WTC11 (cell line): ENCODE measurements around the gene CADM2. TPM values are rescaled to one million over a fixed set of nuclear protein-coding genes. Genes with fewer than 3 reads are reported as not detected.

Experiments
- ATAC-seq: fragments of 200-7000 bp; cut with Tn5 transposase; 2 replicates; pipeline ENCODE4 v1.10.0; 2021; ENCODE audit warnings: mild to moderate bottlenecking, moderate library complexity
- CTCF ChIA-PET: fragments of 300-600 bp; sonication (Branson Sonifier 250); formaldehyde crosslinking; loops from one replicate; lab custom pipeline; 2021; ENCODE audit warnings: antibody characterized with exemption; lab: Charles Lee
- POLR2A ChIA-PET: fragments of 350-600 bp; sonication (Branson Sonifier 250); formaldehyde crosslinking; loops from one replicate; lab custom pipeline; 2021; ENCODE audit warnings: antibody characterized with exemption; lab: Charles Lee
- DNase-seq: peaks from one replicate; pipeline ENCODE4 v3.0.0; 2021; ENCODE audit warnings: low spot score
- H3K27ac Mint-ChIP-seq: 2 replicates; pipeline ENCODE4 v1.8.0; 2021; ENCODE audit warnings: mixed read lengths
- H3K27me3 Mint-ChIP-seq: 2 replicates; pipeline ENCODE4 v1.8.0; 2021; ENCODE audit warnings: low read depth, mild to moderate bottlenecking, moderate library complexity, mixed read lengths
- H3K36me3 Mint-ChIP-seq: 2 replicates; pipeline ENCODE4 v1.8.0; 2021; ENCODE audit warnings: mixed read lengths
- H3K4me1 Mint-ChIP-seq: 2 replicates; pipeline ENCODE4 v1.8.0; 2022; ENCODE audit warnings: mixed read lengths
- H3K4me3 Mint-ChIP-seq: 2 replicates; pipeline ENCODE4 v1.8.0; 2021; ENCODE audit warnings: mild to moderate bottlenecking, moderate library complexity, mixed read lengths
- H3K9me3 Mint-ChIP-seq: 2 replicates; pipeline ENCODE4 v1.8.0; 2021; ENCODE audit warnings: mixed read lengths
- ATF2 ChIP-seq: sonication (generic); formaldehyde crosslinking; IDR thresholded peaks from 2 replicates; pipeline ENCODE4 v1.8.1; 2022; ENCODE audit warnings: low read depth, missing genetic modification reagents, borderline replicate concordance
- CREB1 ChIP-seq: sonication (generic); formaldehyde crosslinking; IDR thresholded peaks from 2 replicates; pipeline ENCODE4 v1.8.0; 2023; ENCODE audit warnings: mild to moderate bottlenecking, missing genetic modification reagents
- E2F1 ChIP-seq: sonication (generic); formaldehyde crosslinking; IDR thresholded peaks from 2 replicates; pipeline ENCODE4 v1.8.0; 2022; ENCODE audit warnings: mild to moderate bottlenecking, missing genetic modification reagents
- ESRRA ChIP-seq: sonication (generic); formaldehyde crosslinking; IDR thresholded peaks from 2 replicates; pipeline ENCODE4 v1.8.1; 2022; ENCODE audit warnings: mild to moderate bottlenecking, missing genetic modification reagents, borderline replicate concordance
- FOXP4 ChIP-seq: sonication (generic); formaldehyde crosslinking; IDR thresholded peaks from 2 replicates; pipeline ENCODE4 v1.8.0; 2022; ENCODE audit warnings: mild to moderate bottlenecking, missing genetic modification reagents
- GTF2I ChIP-seq: fragments of 250-450 bp; sonication (Bioruptor Pico); conservative IDR thresholded peaks from 2 replicates; pipeline ENCODE4 v1.4.0; 2021; ENCODE audit warnings: mild to moderate bottlenecking
- MAX ChIP-seq: sonication (generic); formaldehyde crosslinking; IDR thresholded peaks from 2 replicates; pipeline ENCODE4 v1.8.0; 2022; ENCODE audit warnings: mild to moderate bottlenecking, missing genetic modification reagents
- MXD4 ChIP-seq: fragments of 250-450 bp; sonication (Bioruptor Pico); IDR thresholded peaks from 2 replicates; pipeline ENCODE4 v1.8.0; 2021; ENCODE audit warnings: mild to moderate bottlenecking, moderate library complexity, borderline replicate concordance
- NFE2L1 ChIP-seq: sonication (generic); formaldehyde crosslinking; IDR thresholded peaks from 2 replicates; pipeline ENCODE4 v1.8.1; 2023; ENCODE audit warnings: missing genetic modification reagents
- NR2C2 ChIP-seq: sonication (generic); formaldehyde crosslinking; IDR thresholded peaks from 2 replicates; pipeline ENCODE4 v1.8.0; 2022; ENCODE audit warnings: mild to moderate bottlenecking, missing genetic modification reagents
- RORB ChIP-seq: fragments of 250-450 bp; sonication (Bioruptor Pico); IDR thresholded peaks from 2 replicates; pipeline ENCODE4 v1.9.0; 2021; ENCODE audit warnings: mild to moderate bottlenecking
- SP1 ChIP-seq: sonication (generic); formaldehyde crosslinking; conservative IDR thresholded peaks from 2 replicates; pipeline ENCODE4 v1.8.1; 2022; ENCODE audit warnings: missing genetic modification reagents
- TCF7 ChIP-seq: sonication (generic); formaldehyde crosslinking; IDR thresholded peaks from 2 replicates; pipeline ENCODE4 v1.8.0; 2022; ENCODE audit warnings: mild to moderate bottlenecking, low read depth, missing genetic modification reagents, moderate library complexity
- ZNF138 ChIP-seq: sonication (generic); formaldehyde crosslinking; conservative IDR thresholded peaks from 2 replicates; pipeline ENCODE4 v1.8.1; 2022; ENCODE audit warnings: mild to moderate bottlenecking, moderate library complexity, missing genetic modification reagents
- ZNF263 ChIP-seq: sonication (generic); formaldehyde crosslinking; IDR thresholded peaks from 2 replicates; pipeline ENCODE4 v1.8.1; 2022; ENCODE audit warnings: low read depth, mild to moderate bottlenecking, moderate library complexity, missing genetic modification reagents
- ZNF396 ChIP-seq: fragments of 250-450 bp; sonication (Bioruptor Pico); IDR thresholded peaks from 2 replicates; pipeline ENCODE4 v1.8.0; 2021; ENCODE audit warnings: mild to moderate bottlenecking, moderate library complexity, borderline replicate concordance
- total RNA-seq: library from RNA; stranded (reverse); gene quantifications from 3 replicates; pipeline ENCODE4 v1.2.3, GENCODE V29; 2021
- TF ChIP-seq, protein P1 (sequence below): sonication (generic); formaldehyde crosslinking; IDR thresholded peaks from 2 replicates; pipeline ENCODE4 v1.8.1; 2023; ENCODE audit warnings: mild to moderate bottlenecking, missing genetic modification reagents, moderate library complexity
- TF ChIP-seq, protein P2 (sequence below): sonication (generic); formaldehyde crosslinking; IDR thresholded peaks from 2 replicates; pipeline ENCODE4 v1.8.0; 2023; ENCODE audit warnings: missing genetic modification reagents, mild to moderate bottlenecking, borderline replicate concordance
- TF ChIP-seq, protein P3 (sequence below): sonication (generic); formaldehyde crosslinking; IDR thresholded peaks from 2 replicates; pipeline ENCODE4 v1.8.0; 2023; ENCODE audit warnings: mild to moderate bottlenecking, missing genetic modification reagents

The CADM2 gene
- total RNA-seq, 1 experiment from 2014 or later, result 18.8 TPM

- ChIA-PET CTCF (no interaction called here), POLR2A (no interaction called here)
- Mint-ChIP-seq H3K27me3 (no peaks in the 10 kb centered on the region), H3K4me3 (no peak overlapping the region), H3K27ac (no peak overlapping the region), H3K36me3 (no peaks in the 10 kb centered on the region), H3K9me3 (no peaks in the 10 kb centered on the region)
- no peak for ATAC-seq
- no peak for DNase-seq
- no peak for TF ChIP-seq FOXP4 (CRISPR knock-in tag)
- no peak for TF ChIP-seq MAX
- TF ChIP-seq RORB (CRISPR knock-in tag), result no peak
- no peak for TF ChIP-seq NR2C2 (CRISPR knock-in tag)
- no peak for TF ChIP-seq TCF7
- no peak for TF ChIP-seq NFE2L1
- TF ChIP-seq, protein P1, sequence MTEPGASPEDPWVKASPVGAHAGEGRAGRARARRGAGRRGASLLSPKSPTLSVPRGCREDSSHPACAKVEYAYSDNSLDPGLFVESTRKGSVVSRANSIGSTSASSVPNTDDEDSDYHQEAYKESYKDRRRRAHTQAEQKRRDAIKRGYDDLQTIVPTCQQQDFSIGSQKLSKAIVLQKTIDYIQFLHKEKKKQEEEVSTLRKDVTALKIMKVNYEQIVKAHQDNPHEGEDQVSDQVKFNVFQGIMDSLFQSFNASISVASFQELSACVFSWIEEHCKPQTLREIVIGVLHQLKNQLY (CRISPR knock-in tag), result no peak
- no peak for TF ChIP-seq ATF2 (CRISPR knock-in tag)
- no peak for TF ChIP-seq ZNF396 (CRISPR knock-in tag)
- no peak for TF ChIP-seq CREB1
- TF ChIP-seq E2F1 (CRISPR knock-in tag), result no peak
- no peak for TF ChIP-seq GTF2I (CRISPR knock-in tag)
- TF ChIP-seq SP1, result no peak
- TF ChIP-seq ESRRA (CRISPR knock-in tag), result no peak
- TF ChIP-seq MXD4, result no peak
- TF ChIP-seq, protein P2, sequence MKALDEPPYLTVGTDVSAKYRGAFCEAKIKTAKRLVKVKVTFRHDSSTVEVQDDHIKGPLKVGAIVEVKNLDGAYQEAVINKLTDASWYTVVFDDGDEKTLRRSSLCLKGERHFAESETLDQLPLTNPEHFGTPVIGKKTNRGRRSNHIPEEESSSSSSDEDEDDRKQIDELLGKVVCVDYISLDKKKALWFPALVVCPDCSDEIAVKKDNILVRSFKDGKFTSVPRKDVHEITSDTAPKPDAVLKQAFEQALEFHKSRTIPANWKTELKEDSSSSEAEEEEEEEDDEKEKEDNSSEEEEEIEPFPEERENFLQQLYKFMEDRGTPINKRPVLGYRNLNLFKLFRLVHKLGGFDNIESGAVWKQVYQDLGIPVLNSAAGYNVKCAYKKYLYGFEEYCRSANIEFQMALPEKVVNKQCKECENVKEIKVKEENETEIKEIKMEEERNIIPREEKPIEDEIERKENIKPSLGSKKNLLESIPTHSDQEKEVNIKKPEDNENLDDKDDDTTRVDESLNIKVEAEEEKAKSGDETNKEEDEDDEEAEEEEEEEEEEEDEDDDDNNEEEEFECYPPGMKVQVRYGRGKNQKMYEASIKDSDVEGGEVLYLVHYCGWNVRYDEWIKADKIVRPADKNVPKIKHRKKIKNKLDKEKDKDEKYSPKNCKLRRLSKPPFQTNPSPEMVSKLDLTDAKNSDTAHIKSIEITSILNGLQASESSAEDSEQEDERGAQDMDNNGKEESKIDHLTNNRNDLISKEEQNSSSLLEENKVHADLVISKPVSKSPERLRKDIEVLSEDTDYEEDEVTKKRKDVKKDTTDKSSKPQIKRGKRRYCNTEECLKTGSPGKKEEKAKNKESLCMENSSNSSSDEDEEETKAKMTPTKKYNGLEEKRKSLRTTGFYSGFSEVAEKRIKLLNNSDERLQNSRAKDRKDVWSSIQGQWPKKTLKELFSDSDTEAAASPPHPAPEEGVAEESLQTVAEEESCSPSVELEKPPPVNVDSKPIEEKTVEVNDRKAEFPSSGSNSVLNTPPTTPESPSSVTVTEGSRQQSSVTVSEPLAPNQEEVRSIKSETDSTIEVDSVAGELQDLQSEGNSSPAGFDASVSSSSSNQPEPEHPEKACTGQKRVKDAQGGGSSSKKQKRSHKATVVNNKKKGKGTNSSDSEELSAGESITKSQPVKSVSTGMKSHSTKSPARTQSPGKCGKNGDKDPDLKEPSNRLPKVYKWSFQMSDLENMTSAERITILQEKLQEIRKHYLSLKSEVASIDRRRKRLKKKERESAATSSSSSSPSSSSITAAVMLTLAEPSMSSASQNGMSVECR (CRISPR knock-in tag), result no peak
- TF ChIP-seq ZNF263 (CRISPR knock-in tag), result no peak
- TF ChIP-seq, protein P3, sequence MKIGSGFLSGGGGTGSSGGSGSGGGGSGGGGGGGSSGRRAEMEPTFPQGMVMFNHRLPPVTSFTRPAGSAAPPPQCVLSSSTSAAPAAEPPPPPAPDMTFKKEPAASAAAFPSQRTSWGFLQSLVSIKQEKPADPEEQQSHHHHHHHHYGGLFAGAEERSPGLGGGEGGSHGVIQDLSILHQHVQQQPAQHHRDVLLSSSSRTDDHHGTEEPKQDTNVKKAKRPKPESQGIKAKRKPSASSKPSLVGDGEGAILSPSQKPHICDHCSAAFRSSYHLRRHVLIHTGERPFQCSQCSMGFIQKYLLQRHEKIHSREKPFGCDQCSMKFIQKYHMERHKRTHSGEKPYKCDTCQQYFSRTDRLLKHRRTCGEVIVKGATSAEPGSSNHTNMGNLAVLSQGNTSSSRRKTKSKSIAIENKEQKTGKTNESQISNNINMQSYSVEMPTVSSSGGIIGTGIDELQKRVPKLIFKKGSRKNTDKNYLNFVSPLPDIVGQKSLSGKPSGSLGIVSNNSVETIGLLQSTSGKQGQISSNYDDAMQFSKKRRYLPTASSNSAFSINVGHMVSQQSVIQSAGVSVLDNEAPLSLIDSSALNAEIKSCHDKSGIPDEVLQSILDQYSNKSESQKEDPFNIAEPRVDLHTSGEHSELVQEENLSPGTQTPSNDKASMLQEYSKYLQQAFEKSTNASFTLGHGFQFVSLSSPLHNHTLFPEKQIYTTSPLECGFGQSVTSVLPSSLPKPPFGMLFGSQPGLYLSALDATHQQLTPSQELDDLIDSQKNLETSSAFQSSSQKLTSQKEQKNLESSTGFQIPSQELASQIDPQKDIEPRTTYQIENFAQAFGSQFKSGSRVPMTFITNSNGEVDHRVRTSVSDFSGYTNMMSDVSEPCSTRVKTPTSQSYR (CRISPR knock-in tag), result no peak
- TF ChIP-seq ZNF138 (CRISPR knock-in tag), result no peak
- TF ChIP-seq, all 79 proteins: peak for 0
- peaks cover 6% of the 10 kb centered on the region for H3K4me1 Mint-ChIP-seq
Observed at GRCh38 chr3:85785766-85786165, 827.0 kb downstream of the CADM2 start.
